Amniotic epithelial cell (primary cell): Measurements from ENCODE around the gene SPPL2B.

ENCODE experiments used
- DNase-seq: peaks from one replicate; pipeline ENCODE4 v3.0.0-alpha.2; 2010; ENCODE audit warnings: low read depth

The SPPL2B gene

DNA sequence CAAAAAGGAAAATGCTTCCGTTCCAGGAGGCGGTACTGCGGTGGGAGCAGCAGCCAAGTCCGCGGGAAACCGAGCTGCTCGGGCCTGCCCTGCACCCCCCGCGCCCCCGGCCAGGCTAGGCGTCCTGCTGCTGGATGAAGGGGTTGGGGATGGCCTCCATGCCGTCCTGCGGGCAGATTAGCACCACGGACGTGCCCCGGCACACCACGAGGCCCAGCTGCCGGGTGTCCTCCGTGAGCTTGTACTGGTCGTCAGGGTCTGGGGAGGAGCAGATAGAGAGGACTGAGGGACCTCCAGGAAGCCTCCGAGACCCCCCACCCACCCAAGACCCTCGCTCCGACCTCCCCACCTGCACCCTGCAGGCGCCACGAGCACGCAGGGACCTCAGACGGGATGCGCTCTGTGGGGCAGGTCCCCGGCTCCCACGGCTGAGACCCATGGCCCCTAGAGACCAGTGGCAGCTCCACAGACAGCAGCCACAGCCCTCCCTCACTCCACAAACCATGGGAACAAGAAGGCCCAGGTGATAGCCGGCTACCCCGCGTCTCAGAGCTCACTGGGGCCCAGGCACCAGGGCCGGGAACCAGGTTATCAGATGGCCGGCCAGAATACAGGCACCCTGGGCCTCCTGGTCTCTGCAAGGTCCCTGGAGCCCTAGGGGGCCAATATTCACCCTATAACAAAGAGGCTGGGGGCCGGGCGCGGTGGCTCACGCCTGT is 6.8 kb upstream of the SPPL2B start:
- DNase-seq: no peak

DNA sequence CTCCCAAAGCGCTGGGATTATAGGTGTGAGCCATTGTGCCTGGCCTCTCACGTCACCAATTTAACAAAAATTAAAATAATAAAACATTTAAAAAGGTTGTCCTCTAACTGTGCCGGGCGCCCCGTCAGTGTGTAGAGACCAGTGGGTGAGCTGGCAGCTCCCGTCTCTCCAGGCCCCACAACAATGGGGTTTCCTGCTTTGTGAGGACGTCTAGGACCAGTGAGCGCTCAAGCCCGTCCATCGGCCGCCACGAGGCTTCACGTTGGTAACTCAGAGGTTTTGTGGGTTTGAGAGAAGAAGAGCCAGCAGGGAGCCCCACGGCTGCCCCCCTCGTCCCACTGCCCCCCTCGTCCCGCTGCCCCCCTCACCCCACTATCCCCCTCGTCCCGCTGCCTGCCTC is 4.8 kb upstream of the SPPL2B start:
- DNase-seq: no peak

DNA sequence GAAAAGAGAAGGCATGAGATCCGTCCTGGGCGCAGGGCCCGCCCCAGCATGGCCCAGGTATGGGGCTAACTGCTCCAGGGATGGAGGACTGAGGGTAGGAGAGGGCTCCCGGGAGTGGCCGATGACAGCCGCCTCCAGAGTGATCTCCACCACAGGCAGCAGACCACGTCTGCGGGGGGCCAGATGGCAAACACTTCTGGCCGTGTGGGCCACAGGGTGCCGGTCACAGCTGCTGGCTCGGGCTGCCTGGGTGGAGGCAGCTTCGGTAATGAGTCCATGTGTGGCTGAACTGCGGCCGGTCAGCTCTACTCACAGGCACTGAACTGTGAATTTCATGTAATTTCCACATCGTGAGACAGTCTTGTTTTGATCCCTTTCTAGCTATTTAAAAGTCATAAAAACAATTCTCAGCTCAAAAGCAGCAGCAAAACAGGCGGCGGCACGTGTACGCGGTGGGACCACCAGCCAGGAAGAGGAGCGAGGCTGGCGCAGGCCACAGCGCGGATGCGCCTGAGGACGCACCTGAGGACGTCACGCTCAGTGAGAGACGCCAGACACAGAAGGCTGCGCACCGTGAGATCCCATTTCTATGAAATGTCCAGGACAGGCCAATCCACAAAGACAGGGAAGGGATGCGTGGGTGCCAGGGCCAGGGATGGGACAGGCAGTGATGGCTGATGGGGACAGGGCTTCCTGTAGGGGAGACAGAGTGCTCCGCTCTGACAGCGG is 4.1 kb upstream of the SPPL2B start:
- no peak for DNase-seq

DNA sequence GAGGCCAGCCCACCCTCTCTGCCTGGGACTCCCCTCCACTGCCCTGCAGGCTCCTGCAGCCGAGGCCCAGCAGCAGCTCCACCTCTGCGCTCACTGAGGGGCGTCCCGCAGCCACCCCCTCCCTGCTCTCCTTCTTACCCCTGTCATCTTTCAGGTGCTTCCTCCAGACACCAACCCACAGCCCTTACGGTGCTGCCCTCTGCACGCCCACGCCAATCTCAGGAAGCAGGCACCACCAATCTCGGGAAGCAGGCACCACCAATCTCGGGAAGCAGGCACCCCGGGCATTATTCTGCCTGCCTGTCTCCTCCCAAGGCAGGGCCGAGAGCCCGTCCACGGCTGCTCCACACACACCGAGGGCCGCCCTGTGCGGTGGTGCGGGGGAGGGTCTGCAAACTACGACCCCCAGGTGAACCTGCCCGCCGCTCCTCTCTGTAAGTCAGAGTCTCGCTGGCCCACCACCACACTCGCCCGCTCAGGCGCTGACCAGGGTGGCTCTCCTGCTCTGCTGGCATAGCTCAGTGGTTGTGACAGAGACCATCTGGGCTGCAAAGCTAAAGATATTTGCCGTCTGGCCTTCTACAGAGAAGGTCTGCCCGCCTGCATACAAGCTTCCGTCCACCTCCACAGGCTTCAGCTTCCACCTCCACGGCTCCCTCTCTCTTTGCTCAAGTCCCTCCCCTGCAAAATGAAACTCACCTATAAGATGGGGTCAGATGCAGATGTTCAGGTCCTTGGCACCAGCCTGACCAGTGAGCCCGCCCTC is 3.0 kb upstream of the SPPL2B start:
- DNase-seq: no peak

DNA sequence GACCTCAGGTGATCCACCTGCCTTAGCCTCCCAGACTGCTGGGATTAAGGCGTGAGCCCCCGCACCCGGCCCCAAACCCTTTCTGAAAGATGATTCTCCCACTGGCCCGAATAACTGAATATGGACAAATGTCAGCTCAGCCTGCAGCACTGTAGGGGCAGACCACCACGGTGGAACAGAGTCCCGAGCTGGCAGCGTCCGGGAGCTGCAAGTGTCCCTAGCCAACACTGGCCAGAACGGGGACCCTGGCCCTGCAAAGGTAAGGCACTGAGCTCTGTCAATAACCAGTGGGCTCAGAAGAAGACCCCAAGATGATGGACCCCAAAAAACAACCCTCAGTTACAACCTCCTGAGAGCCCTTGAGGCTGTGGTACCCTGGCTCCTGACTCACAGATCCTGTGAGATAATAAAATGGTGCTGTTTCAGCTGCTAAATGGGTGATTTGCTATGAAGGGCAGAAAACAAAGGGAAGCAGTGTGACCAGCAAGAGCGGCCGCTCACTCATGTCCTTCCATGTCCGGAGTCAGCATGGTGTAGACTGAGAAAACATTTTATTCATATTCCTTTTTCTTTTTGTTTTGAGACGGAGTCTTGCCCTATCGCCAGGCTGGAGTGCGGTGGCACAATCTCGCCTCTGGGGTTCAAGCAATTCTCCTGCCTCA is 1.7 kb upstream of the SPPL2B start:
- no peak for DNase-seq

DNA sequence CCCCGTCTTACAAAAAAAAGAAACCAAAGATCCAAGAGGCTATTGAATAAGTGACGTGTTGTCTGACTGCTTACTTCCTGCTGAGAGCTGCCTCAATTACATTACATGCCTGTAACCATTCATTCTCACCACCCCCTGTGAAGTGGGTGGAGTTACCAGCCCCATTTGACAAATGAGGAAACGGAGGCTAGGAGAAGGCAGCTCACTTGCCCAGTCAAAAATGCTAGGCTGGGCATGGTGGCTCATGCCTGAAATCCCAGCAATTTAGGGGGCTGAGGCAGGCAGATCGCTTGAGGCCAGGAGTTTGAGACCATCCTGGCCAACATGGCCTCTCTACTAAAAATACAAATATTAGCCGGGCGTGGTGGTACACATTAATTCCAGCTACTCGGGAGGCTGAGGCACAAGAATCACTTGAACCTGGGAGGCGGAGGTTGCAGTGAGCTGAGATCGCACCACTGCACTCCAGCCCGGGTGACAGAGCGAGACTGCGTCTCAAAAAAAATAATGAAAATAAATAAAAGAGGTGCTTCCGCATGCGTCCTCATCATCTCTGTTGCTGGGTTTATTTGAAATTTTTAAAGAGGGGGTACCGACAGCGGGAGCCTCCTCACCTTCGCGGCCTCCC is 597 bp upstream of the SPPL2B start:
- DNase-seq: peak; percentile 83

DNA sequence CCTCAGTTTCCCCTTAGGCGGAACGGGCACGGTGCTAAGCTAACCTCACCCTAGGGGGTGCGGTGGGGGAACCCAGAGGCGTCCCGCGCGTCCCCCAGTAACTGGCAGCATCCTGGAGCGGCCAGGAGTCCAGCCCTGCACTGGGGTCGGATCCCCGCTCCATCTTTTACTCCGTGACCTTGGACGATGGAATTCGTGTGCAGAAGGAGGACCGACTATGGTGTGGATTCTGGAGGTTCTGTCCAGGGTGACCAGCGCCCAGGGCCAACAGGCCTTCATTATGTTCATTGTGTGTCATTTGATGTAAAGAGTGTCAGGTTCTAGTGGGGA is 630 bp downstream of the SPPL2B start:
- DNase-seq: no peak

DNA sequence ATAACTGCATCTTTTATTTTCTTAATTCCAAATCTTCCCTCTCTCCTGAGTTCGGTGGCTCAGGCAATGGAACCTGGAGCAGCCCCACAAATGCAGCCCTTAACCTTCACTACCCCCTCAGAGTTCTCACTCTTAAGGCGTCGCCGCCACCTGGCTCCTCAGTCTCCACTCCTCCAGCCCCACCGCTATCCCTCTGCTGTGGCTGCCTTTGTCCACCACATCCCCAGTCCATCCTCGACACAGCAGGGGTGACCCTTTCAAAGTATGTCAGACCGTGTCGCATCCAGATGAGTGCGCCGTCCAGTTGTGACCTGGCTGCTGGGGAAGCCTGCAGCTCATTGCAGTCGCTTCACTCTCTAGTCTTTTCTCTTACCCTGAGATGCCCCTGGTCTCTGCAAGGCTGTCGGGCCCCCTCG is 1.0 kb downstream of the SPPL2B start:
- no peak for DNase-seq

DNA sequence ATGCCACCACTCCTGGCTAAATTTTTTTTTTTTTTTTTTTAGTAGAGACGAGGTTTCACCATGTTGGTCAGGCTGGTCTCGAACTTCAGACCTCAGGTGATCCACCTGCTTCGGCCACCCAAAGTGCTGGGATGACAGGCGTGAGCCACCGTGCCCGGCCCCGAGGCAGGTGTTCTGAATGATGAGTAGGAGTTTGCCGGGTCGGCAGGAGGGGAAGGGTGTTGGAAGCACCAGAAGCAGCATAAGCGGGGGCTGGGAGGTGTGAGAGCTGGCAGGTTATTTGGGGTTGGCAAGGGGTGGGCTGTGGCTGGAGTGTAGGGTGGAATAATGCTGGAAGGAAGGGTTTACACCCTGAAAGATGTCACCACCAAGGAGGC is 1.8 kb downstream of the SPPL2B start:
- DNase-seq: no peak

DNA sequence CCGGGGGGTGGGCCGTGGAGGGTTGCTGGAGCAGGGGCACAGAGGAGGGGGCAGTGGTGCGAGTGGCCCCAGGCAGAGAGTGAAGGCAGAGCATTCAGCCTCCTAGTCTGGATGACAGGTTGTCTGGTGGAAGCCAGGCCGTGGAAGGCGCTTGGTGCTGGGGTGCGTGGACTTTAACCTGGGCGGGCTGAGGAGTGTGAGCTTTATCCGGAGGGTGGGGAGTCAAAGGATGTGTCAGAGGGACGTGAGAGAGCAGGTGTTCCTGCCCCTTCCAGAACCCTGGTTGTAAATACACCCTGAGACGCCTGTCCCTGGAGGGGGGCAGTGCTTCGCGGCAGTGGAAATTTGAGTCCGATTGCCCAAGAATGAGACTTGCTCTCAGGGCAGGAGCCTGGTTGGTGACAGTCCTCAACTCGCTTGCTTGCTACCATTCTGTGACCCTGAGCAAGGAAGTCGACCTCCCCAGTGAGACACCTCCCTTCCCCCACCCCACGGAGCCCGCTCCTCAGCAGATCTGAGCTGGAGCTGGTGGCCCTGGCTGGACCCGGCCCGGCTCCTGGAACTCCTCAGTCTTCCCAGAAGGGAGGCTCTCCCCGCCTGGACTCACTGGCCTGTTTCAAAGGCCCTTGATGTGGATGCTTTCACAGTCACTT is 2.3 kb downstream of the SPPL2B start:
- no peak for DNase-seq

DNA sequence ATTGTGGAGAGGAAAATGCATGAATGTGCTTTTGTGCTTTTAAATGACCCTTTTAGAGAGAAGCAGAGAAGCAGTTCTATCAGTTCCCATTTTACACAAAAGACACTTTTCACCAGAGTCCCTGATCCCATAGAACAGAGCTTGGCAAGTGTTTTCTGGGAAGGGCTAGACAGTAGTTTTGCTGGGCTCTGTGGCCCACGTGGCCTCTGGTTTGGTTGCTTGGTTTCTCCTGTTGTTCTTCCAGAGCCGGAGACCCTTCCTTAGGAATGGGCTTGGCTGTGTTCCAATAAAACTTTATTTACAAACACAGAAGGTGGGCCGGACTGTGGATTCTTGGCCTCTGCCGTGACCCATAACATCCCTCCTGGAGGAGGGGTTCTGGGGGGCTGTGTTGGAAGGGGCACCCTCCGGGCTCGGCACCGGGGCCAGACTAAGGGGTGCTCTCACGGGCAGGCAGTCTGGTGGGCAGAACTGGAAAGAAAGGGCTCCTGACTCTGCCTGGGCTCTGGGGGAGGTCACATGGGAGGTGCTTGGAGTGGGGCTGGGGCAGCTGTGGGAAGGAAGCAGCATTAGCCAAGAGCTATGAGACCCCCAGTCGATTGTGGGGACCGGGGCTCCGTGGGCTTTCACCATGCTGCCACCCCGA is 3.2 kb downstream of the SPPL2B start:
- DNase-seq: no peak

DNA sequence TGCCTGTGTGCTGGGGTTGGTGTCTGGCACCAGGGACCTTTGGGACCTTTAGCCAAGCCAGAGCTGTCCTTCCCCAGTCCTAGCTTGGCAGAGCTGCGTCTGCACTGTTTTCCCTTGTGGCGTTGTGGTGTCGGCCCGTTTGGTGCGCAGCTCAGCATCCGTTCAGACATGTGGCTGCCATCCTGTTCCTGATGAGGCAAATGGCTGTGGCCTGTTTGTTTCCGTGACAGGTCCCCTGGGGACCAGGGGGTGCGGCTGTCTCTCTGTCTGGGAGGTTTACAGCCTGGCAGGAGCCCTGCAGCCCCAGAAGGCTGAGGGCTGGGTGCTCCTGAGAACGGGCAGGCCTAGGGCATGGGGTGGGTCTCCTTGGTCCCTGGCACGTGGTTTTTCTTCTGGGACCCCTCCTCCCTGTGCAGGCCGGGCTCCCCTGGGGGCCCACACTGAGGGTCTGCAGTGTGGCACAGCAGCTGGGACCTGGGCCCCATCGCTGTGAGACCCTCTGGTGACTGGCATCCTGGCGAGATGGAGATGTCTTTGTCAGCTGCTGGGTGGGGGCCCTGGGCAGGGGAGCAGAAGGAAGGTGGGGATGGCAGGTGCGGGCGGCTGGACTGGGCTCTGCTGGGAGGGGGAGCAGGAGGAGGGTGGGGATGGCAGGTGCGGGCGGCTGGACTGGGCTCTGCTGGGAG is 4.0 kb downstream of the SPPL2B start:
- no peak for DNase-seq

DNA sequence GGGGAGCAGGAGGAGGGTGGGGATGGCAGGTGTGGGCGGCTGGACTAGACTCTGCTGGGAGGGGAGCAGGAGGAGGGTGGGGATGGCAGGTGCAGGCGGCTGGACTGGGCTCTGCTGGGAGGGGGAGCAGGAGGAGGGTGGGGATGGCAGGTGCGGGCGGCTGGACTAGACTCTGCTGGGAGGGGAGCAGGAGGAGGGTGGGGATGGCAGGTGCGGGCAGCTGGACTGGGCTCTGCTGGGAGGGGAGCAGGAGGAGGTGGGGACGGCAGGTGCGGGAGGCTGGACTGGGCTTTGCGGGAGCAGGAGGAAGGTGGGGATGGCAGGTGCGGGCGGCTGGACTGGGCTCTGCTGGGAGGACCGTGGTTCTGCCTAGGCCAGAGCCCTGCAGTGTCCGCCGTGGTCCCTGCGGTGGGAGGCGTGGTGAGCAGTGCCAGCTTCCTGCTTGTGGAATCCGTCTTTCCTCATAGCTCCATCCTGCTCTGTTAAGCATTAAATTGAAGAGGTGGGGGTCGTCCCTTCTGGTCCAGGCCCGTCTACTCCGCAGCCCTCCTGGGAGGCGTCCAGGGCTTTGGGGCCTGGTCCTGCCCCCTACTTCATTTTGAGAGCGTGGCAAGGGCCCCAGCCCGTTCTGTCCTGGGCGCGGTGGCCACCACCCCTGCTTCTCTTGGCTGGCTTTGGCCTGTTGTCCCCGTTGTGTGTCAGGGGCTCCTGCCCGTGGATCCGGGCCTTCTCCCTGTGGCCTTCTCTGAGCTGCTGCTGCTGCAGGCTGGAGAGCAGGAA is 4.7 kb downstream of the SPPL2B start:
- no peak for DNase-seq

DNA sequence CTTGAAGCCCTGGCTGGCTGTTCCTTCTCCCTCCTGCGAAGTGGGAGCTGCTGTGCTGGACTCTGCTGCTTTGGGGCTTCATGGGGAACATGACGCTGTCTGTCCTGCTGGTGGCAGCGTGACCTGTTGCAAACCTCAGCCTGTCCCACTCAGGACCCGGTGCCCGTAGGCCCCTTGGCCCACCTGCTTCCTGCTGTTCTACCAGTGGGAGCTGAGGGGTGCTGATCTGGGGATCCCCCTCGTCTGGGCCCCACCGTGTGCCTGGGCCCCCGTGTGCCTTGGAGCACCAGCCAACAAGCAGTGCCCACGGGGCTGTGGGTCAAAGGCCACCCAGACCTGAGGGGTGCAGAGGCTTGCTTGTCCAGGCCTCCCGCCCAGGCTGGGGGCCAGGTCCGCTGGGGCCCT is 5.3 kb downstream of the SPPL2B start:
- no peak for DNase-seq

DNA sequence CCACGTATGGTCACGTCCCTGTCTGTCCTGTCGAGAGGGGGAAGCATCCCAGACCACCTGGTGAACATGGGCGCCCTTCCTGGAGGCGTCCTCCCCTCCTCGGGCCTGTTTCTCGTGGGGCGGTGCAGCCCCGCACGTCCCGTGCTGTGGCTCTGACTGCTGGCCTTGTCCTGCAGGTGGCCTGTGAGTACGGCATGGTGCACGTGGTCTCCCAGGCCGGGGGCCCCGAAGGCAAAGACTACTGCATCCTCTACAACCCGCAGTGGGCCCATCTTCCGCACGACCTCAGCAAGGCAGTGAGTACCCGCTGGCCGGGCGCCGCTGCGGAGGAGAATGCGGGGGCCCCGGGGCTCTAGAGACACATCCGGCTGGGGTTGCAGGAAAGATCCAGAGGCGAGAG is 5.9 kb downstream of the SPPL2B start:
- no peak for DNase-seq

DNA sequence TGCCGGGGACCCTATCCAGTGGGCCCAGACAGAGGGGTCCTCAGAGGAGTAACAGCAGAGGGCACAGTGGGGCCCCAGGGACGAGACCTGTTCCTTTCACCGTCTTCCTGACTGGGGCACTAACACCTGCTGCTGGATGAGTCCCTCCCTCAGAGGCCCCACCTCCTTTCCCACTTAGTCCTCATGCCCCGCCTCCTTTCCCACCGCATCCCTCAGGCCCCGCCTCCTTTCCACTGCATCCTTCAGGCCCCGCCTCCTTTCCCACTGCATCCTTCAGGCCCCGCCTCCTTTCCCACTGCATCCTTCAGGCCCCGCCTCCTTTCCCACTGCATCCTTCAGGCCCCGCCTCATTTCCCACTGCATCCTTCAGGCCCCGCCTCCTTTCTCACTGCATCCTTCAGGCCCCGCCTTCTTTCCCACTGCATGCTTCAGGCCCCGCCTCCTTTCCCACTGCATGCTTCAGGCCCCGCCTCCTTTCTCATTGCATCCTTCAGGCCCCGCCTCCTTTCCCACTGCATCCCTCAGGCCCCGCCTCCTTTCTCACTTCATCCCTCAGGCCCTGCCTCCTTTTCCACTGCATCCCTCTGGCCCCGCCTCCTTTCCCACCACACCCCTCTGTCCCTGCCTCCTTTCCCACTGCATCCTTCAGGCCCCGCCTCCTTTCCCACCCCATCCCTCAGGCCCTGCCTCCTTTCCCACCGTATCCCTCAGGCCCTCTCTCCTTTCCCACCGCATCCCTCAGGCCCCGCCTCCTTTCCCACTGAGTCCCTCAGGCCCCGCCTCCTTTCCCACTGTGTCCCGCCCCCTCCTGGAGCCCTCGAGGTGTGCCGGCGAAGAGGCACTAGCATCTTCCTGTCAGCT is 6.7 kb downstream of the SPPL2B start:
- no peak for DNase-seq

DNA sequence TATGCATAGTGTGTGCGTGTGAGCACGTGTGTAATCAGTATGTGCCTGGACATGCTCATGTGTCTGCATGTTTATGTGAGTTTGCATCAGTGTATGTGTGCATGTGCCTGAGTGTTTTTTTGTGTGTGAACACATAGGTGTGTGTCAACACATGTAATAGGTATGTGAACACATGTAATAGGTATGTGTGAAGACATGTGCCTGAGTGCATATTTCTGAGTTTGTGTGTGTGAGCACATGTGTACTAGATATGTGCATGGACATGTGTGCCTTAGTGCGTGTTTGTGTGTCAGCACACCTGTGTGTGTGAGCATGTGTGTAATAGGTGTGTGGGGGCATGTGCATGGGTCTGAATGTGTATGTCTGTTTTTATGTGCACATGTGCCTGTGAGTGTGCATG is 7.4 kb downstream of the SPPL2B start:
- DNase-seq: no peak

DNA sequence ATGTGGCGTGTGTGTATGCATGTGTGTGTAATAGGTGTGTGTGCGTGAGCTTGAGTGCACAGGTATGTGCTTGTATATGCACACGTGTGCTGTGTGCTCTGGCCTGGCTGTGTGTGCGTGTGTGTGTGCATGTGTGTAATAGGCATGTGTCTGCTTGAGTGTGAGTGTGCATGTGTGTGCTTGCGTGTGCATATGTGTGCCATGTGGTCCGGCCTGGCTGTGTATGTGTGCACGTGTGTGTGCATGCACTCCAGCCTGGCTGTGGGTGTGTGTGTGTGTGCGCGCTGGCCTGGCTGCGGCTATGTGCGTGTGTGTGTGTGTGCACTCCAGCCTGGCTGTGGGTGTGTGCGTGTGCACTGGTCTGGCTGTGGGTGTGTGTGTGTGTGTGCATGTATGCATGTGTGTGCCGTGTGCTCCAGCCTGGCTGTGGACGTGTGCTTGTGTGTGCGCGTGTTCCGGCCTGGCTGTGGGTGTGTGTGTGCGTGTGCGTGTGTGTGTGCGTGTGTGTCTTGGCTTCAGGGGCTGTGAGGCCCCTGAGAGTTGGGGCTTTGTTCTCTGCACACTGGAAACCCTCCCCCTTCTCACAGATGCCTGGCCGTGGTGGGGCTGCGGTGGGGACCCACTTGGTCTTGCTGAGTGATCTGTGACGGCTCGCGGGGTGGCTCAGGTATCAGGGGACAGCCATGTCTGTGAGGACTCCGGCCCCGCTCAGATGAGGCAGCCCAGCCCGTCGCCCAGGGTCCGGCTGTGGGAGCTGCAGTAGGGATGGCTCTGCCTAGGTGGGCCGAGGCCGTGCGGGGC is 8.2 kb downstream of the SPPL2B start:
- no peak for DNase-seq
